Measurements from ENCODE around the gene DHRS4.
A peak's percentile ranks its signal among the peaks of the same experiment; 100 is the strongest.

DNA sequence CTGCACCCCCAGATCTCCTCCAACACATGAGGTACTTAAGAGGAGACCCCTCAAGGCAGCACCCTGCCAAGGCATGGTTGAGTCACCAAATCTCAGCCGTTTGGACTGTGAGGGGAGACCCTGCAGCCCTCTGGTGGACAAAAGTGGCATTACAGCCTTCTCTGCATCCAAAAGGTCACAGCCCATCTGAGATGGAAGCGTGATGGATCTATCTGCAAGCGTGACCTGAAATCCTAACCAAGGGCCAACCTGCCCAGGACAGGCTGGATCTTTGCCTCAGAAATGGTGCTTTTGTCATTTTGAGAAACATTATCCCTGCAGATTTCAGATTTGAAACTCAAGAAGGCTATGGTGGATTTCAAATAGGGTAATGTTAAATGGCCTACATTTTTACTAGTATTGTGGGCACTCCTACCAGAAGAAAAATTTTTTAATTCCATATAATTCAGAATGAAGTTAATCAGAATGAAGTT lies 23.7 kb upstream of the DHRS4 start:
- TF ChIP-seq, protein P1, sequence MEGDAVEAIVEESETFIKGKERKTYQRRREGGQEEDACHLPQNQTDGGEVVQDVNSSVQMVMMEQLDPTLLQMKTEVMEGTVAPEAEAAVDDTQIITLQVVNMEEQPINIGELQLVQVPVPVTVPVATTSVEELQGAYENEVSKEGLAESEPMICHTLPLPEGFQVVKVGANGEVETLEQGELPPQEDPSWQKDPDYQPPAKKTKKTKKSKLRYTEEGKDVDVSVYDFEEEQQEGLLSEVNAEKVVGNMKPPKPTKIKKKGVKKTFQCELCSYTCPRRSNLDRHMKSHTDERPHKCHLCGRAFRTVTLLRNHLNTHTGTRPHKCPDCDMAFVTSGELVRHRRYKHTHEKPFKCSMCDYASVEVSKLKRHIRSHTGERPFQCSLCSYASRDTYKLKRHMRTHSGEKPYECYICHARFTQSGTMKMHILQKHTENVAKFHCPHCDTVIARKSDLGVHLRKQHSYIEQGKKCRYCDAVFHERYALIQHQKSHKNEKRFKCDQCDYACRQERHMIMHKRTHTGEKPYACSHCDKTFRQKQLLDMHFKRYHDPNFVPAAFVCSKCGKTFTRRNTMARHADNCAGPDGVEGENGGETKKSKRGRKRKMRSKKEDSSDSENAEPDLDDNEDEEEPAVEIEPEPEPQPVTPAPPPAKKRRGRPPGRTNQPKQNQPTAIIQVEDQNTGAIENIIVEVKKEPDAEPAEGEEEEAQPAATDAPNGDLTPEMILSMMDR (IDR thresholded peaks at IDR 0.05), result peak; percentile 47 to 76 (median 56)
- no peak for TF ChIP-seq EP300 (IDR thresholded peaks at IDR 0.05)
- TF ChIP-seq POLR2A (IDR thresholded peaks at IDR 0.05), result no peak
